ENCODE data around the gene RAPGEF4. TPM values are rescaled to one million over a fixed set of nuclear protein-coding genes. Genes with fewer than 3 reads are reported as not detected.

RAPGEF4 gene
- polyA plus RNA-seq, 3 donors: not detected

GRCh38 chr2:173058673-173059072, 323.0 kb downstream of the RAPGEF4 start:
- peaks cover 48% of the 10 kb centered on the region for H3K4me1 Mint-ChIP-seq

GRCh38 chr2:173059292-173059691, 323.6 kb downstream of the RAPGEF4 start:
- peaks cover 48% of the 10 kb centered on the region for H3K4me1 Mint-ChIP-seq
- peaks cover 0 to 6% (median 0%) of the 10 kb centered on the region in 3 donors for H3K27me3 Mint-ChIP-seq (ENCODE audit: low read depth in 3 of 3)
- no peak overlapping the region for H3K9ac ChIP-seq (ENCODE audit: insufficient read depth, low read length, poor library complexity, severe bottlenecking)
- no peaks in the 10 kb centered on the region for H3K27me3 ChIP-seq (ENCODE audit: control insufficient read depth in 2 of 2, insufficient read depth in 2 of 2, low read length in 2 of 2)
- H3K9me3 Mint-ChIP-seq: peaks cover 0 to 2% (median 0%) of the 10 kb centered on the region in 7 donors
- no peaks in the 10 kb centered on the region for H3K36me3 ChIP-seq (replicated peaks in 1 of 2; ENCODE audit: control insufficient read depth in 1 of 2, insufficient read depth in 2 of 2, low read length in 2 of 2)
- H2AFZ ChIP-seq (ENCODE audit: insufficient read depth, low read depth, low read length, poor library complexity, severe bottlenecking): no peak overlapping the region
- H3K9me3 ChIP-seq (replicated peaks in 1 of 2; ENCODE audit: control insufficient read depth in 1 of 2, insufficient read depth in 1 of 2, low read length in 2 of 2): no peaks in the 10 kb centered on the region
- peak overlapping the region; percentile 52 for H3K4me2 ChIP-seq (replicated peaks; ENCODE audit: extremely low read depth, low read length, poor library complexity, severe bottlenecking)
- no peaks in the 10 kb centered on the region for H4K20me1 ChIP-seq (ENCODE audit: insufficient read depth, low read length)
- H3K27ac Mint-ChIP-seq: peak overlapping the region; percentile 80 to 94 (median 92)
- WGBS (ENCODE audit: insufficient coverage): 100% methylated on average over 1 of the region's 3 CpGs
- H3K4me3 ChIP-seq (replicated peaks in 1 of 3; ENCODE audit: low read depth in 2 of 3, low read length in 3 of 3): peak overlapping the region in 1 of 3 experiments; percentile 58
- DNase-seq: peak in 1 of 3 donors; percentile 20
- peaks cover 0 to 2% of the 10 kb centered on the region in 2 donors for H3K36me3 Mint-ChIP-seq
- TF ChIP-seq CTCF (IDR thresholded peaks at IDR 0.05): no peak
- intact Hi-C loops (cut with micrococcal nuclease): no loop called here
- peak overlapping the region in 1 of 2 donors; percentile 82 for H3K27ac ChIP-seq (ENCODE audit: low read depth in 1 of 2, low read length in 2 of 2)
- H3K4me3 Mint-ChIP-seq: no peak overlapping the region
- peaks cover 41 to 48% of the 10 kb centered on the region in 2 donors for H3K4me1 ChIP-seq (ENCODE audit: control insufficient read depth in 1 of 2, insufficient read depth in 2 of 2, low read length in 2 of 2)
- H3K79me2 ChIP-seq (ENCODE audit: insufficient read depth, low read length): no peaks in the 10 kb centered on the region

More at GRCh38 chr2:173058673-173059072, 323.0 kb downstream of the RAPGEF4 start:
- no peaks in the 10 kb centered on the region for H3K36me3 ChIP-seq (replicated peaks in 1 of 2; ENCODE audit: control insufficient read depth in 1 of 2, insufficient read depth in 2 of 2, low read length in 2 of 2)
- peaks cover 41 to 48% of the 10 kb centered on the region in 2 donors for H3K4me1 ChIP-seq (ENCODE audit: control insufficient read depth in 1 of 2, insufficient read depth in 2 of 2, low read length in 2 of 2)
- no peaks in the 10 kb centered on the region for H3K9me3 ChIP-seq (replicated peaks in 1 of 2; ENCODE audit: control insufficient read depth in 1 of 2, insufficient read depth in 1 of 2, low read length in 2 of 2)
- TF ChIP-seq CTCF (IDR thresholded peaks at IDR 0.05): no peak
- WGBS (ENCODE audit: insufficient coverage): 100% methylated on average over 1 of the region's 2 CpGs
- peak overlapping the region; percentile 52 for H3K4me2 ChIP-seq (replicated peaks; ENCODE audit: extremely low read depth, low read length, poor library complexity, severe bottlenecking)
- Mint-ChIP-seq H3K4me3 (peak overlapping the region in 1 of 2 donors; percentile 55), H3K9me3 (peaks cover 0 to 2% (median 0%) of the 10 kb centered on the region in 7 donors), H3K27ac (peak overlapping the region; percentile 80 to 94 (median 90)), H3K36me3 (peaks cover 0 to 2% of the 10 kb centered on the region in 2 donors), H3K27me3 (ENCODE audit: low read depth in 3 of 3) (peaks cover 0 to 6% (median 0%) of the 10 kb centered on the region in 3 donors)
- H2AFZ ChIP-seq (ENCODE audit: insufficient read depth, low read depth, low read length, poor library complexity, severe bottlenecking): peak overlapping the region; percentile 60
- no peaks in the 10 kb centered on the region for H4K20me1 ChIP-seq (ENCODE audit: insufficient read depth, low read length)
- no peaks in the 10 kb centered on the region for H3K79me2 ChIP-seq (ENCODE audit: insufficient read depth, low read length)
- peak overlapping the region in 1 of 2 donors; percentile 82 for H3K27ac ChIP-seq (ENCODE audit: low read depth in 1 of 2, low read length in 2 of 2)
- peak overlapping the region in 1 of 3 experiments; percentile 58 for H3K4me3 ChIP-seq (replicated peaks in 1 of 3; ENCODE audit: low read depth in 2 of 3, low read length in 3 of 3)
- H3K27me3 ChIP-seq (ENCODE audit: control insufficient read depth in 2 of 2, insufficient read depth in 2 of 2, low read length in 2 of 2): no peaks in the 10 kb centered on the region
- intact Hi-C loops (cut with micrococcal nuclease): no loop called here
- peak in 1 of 3 donors; percentile 35 for DNase-seq
- H3K9ac ChIP-seq (ENCODE audit: insufficient read depth, low read length, poor library complexity, severe bottlenecking): no peak overlapping the region
